ENCODE measurements around the gene CREB3L4.

GRCh38 chr1:153929981-153930948 lies 37.4 kb upstream of the CREB3L4 start:
- TF ChIP-seq CTCF (optimal IDR thresholded peaks at IDR 0.05 in 1 of 3, IDR thresholded peaks at IDR 0.05 in 1 of 3, conservative IDR thresholded peaks at IDR 0.05 in 1 of 3; ENCODE audit: extremely low read depth in 1 of 3, insufficient read depth in 2 of 3, low read length in 3 of 3) (no peak), EZH2 (IDR thresholded peaks at IDR 0.05; ENCODE audit: low read length) (no peak)
